Measurements from ENCODE around the gene DLEC1.
"Not testable (repeated sequence)": the region's sequence is repeated elsewhere in the genome, so short reads cannot be mapped to it uniquely, and the experiment has no call there.

DLEC1 gene

DNA sequence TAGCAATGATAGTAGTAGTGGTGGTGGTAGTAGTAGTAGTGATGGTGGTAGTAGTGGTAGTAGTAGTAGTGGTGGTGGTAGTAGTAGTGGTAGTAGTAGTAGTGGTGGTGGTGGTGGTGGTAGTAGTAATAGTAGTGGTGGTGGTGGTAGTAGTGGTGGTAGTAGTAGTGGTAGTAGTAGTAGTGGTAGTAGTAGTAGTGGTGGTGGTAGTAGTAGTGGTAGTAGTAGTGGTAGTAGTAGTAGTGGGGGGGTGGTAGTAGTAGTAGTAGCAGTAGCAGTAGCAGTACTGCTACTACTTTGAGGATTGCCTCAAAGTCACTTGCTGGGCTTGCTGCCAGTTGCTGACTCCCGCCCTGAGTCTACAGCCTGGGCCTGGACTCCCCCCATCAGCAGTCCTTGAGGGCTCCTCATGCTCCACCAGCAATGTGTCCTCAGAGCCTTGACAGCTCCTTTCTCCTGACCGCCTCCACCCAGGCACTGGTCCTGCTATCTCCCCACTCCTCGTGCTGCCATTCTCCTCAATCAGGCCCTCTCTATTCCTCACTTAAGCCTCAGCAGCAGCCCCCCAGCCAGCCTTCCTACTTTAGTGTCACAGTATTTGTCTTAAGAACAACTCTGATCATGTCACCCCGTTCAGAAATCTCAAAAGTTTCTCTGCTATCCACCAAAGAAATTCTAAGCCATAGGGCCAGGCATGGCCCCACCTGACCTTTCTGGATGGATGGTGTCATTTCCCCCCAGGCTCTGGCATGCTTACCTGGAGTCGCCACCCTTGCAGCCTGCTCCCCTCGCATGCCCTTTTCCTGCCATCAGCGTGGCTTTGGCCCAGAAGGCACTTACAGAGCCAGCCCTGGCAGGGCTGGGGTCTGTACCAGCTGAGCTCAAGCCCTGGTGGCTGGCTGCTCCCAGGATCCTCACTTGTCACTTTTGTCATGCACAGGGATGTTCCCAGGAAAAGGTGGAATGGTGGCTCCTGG is 45.6 kb downstream of the DLEC1 start:
- no peak for DNase-seq (ENCODE audit: low read depth)

DNA sequence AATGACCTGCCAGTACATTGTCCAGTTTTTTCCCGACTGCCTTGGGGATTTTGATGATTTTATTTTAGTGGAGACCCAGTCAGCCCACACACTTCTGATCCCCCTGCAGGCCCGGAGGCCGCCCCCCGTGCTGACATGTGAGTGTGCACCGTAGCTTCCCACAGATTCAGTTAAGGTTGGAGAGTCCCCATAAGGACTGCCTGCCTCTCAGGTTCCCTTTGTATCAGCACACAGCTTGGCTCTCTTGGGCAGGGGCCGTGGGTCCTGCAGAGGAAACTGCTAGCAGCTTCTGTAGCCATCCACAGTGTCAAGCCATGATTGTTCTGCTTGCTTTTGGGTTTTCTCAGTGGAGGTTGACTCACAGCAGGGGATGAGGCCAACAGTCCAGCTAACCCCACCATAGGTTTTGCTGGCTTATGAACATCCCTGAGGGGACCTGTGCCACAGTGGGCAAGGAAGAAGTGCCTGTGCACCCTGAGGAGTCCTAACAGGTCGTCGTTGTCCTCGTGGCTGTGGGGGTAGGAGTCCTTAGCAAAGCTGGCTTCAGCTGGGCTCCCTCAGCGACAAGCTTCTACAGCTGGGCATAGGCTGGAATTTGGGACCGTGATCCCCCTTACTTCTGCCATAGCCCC is 46.4 kb downstream of the DLEC1 start:
- DNase-seq (ENCODE audit: low read depth), result no peak

DNA sequence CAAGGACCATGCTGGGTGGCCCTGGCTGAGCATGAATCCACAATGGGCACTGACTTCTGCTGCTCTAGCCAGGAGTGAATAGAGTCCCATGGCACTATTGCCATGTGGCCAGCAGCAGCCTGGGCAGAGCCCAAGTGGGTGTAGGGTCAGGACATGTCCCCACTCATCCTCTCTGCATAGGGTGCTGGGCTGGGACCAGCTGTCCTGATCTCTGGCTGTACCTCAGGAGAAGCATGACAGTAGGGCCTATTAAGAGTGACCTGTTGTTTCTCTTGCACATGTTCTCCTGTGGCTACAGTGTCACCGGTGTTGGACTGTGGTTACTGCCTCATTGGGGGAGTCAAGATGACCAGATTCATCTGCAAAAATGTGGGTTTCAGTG is 46.9 kb downstream of the DLEC1 start:
- no peak for DNase-seq (ENCODE audit: low read depth)

DNA sequence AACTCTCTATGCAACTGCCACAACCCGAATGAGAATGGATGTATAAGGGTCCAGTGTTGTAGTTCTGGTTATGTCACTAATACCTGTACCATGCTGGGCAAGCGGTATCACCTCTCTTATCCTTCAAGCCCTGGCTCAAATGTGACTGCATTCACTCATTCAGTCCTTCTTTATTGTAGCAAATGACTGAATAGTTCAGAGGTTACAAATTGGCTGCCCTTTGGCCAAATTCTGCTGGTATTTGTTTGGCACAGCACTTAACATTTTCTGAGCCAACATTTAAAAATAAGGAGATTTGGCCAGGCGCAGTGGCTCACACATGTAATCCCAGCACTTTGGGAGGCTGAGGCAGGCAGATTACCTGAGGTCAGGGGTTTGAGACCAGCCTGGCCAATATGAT is 47.5 kb downstream of the DLEC1 start:
- DNase-seq (ENCODE audit: low read depth), result no peak

DNA sequence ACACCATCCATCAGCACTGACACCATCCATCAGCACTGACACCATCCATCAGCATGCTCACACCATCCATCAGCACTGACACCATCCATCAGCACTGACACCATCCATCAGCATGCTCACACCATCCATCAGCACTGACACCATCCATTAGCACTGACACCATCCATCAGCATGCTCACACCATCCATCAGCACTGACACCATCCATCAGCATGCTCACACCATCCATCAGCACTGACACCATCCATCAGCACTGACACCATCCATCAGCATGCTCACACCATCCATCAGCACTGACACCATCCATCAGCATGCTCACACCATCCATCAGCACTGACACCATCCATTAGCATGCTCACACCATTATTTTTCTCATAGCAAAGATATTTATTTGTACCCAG is 48.3 kb downstream of the DLEC1 start:
- DNase-seq (ENCODE audit: low read depth), result not testable (repeated sequence)

DNA sequence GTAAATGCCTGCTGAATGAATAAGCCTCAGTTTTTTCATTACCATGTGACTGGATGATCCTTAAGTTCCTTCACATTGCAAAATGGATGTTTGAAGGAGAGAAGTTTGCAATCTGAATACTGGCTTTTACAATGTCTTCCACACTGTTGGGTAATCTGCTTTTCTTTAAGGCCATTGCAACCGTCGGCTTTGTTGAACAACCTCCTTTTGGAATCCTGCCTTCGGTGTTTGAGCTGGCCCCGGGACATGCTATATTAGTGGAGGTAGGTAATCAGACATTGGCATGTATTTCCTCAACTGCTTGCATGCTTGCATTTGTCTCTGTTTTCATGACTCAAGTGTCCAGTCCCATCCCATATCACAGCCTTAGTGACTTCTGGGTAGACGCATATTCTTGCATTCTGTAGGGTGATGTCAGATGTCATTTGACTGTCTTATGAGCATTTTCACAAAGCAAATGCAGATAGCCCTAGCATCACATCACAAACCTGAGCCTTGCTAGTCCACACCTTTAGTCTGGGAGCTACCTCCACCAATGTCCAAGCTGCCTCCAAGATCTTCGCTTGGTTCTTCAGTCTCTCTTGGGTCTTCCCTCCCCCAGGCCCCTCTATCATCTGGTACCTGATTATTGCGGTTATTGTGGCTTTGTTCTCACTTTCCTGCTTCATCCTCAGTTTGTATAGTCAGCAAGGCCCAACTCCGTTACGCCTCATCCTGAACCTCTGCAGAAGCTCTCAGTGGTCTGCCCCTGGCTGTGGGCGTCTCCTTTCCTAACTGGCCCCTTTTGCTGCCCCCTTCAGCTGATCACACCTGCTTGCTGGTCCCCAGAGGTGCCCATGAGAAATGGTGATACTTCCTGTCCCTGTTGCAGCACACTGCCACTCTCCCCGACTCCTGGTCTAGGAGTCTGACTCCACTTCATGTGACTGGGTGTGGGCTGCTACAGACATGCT is 49.4 kb downstream of the DLEC1 start:
- DNase-seq (ENCODE audit: low read depth), result no peak

DNA sequence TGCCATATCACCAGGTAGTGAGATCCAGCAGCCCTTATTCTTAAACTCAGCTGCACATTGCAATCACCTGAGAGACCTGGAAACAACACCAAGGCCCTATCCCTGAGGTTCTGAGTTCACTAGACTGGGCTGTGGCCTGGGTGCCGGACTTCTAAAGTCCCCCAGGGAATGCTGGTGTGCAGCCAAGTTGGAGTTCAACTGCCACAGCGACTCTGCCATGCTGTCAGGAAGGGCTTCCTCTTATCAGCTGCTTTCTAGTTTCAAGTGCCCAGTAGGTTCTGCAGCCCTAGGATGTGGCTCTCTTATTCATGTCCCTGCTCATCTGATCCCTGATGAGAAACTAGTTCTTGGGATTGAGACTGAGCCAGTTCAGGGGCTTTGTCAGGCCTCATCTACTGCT is 50.2 kb downstream of the DLEC1 start:
- no peak for DNase-seq (ENCODE audit: low read depth)

DNA sequence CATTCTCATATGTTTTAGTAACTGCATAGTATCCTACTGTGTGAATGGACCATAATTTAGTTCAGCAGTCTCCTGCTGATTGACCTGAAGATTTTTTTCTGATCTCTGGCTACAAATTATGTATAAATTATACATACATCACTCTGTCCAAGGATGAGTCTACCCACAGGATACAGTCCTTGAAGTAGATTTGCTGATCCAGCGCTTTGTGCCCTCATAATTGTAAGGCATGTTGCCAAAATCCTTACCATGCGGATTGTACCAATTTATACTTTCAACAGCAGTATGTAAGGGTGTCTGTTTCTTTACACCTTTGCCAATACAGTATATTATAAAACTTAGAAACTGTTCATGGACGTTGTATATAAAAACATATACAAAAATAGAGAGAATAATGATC is 51.4 kb downstream of the DLEC1 start:
- no peak for DNase-seq (ENCODE audit: low read depth)

DNA sequence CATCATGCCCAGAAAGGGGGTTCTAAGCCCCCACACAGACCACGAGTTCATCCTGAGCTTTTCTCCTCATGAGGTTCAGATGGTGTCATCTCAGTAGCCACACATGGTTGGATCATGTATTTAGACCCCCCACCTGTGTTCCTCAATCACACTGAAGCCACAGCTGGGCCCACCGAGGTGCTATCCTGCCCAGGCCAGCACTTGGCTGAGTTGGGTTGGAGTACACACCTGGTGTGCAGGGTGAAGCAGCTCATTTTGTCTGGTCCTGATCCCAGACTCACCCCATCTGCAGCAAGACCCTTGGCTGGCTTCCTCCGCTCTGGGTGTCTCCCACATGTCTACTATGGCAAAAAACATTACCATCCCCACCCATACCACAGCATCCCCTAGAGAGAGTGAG is 56.0 kb downstream of the DLEC1 start:
- DNase-seq (ENCODE audit: low read depth), result no peak

DNA sequence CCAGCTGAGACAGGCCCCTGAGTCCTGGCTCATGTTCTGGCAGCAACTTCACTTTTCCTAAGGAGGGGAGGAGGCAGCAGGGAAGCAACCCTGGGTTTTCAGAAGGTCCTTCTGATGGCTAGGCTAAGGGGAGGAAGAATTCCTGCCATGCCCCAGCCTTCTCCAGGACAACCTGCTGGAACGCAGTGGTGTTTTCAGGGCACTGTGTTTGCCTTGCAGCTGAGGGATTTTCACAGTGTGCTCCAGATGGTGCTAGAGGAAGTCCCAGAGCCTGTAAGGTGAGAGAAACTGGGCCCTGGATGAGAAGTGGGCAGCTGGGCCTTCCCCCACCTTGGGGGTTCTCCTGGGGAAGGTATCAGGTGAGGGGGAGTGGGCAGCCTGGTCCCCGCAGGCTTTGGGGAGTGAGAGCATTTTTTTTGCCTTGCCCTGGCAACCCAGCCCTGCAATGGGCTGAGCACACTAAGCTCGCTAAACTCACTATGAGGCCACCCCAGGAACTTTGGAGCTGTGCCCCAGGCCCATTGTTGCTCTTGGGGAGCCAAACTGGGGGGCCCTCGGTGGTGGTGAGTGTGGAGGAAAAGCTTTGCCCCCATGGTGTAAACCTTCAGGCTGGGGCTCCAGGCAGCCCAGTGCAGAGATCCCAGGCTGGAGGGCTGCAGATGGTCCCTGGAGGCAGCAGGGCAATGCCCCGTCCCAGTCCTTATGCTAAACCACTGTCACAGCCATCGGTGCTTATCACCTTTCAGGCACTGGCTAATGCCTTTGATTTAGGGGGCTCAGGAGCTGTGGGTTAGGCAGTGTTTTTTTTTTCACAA is 56.9 kb downstream of the DLEC1 start:
- no peak for DNase-seq (ENCODE audit: low read depth)

DNA sequence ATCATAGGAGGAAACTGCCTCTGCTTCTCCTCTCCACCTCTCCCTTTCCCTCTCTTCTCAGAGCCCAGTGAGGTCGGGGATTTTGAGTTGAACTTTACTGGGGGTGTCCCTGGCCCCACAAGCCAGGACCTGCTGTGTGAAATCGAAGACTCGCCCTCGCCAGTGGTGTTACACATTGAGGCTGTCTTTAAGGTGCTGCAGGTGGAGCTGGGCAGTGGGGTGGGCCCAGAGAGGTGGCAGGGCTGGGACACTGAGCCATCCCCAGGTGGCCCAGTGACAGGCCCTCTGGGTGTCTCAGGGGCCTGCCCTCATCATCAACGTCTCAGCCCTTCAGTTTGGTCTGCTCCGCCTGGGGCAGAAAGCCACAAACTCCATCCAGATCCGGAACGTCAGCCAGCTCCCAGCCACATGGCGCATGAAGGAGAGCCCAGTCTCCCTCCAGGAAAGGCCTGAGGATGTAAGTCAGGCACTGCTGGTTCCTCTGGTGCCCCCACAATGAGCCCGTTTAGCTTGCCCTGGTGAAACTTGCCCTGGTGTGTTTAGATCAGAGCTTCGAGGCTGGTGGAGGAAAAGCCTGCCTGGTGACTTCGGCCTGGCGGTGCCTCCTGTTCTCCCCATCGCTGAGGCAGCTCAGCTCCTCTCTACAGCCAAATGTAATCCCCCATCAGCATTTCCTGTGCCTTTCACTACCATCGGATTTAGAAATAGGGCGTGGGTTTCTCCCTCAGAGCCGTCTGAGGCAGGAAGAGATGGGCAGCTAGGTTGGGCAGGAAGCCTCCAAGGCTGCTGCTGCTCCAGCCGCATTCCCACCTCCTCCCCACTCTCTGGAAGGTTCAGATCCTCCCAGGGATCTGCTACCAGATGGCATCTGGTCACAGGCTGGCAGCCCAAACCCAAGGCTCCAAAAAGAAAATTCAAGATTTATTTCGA is 58.7 kb downstream of the DLEC1 start:
- no peak for DNase-seq (ENCODE audit: low read depth)

DNA sequence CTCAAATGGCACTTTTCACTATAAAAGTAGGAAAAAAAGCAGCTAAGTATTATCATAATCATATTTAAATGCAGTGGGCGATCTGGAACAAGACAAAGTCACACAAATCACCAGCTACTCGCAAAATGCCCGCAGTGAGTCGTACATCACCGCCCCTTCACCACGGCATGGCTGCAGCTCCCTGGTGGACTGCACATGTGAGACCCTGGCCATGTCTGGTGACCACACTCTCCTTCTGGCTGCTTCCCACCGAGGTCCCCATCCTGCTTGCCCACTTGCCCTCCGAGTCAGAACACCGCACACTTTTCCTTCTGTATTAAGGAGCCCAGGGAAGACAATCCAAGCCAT is 59.3 kb downstream of the DLEC1 start:
- no peak for DNase-seq (ENCODE audit: low read depth)

DNA sequence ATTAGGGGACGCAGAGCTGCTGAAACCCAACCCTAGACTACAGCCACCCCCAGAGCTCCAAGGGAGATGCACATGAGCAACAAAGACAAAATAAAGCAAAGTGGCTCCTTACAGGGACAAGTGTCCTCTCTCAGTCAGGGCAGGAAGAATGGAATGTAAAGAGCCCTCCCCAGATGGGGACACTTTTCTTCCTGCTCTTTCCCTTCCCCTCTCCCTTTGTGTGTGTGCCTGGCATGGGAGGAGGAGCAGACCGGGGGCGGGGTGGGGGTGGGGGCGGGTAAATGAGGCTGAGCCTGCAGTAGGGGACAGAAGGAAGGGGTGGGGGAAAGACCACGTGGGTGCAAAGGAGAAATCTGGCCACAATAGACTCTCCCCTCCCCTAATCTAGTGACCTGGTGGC is 60.5 kb downstream of the DLEC1 start:
- DNase-seq (ENCODE audit: low read depth), result no peak

DNA sequence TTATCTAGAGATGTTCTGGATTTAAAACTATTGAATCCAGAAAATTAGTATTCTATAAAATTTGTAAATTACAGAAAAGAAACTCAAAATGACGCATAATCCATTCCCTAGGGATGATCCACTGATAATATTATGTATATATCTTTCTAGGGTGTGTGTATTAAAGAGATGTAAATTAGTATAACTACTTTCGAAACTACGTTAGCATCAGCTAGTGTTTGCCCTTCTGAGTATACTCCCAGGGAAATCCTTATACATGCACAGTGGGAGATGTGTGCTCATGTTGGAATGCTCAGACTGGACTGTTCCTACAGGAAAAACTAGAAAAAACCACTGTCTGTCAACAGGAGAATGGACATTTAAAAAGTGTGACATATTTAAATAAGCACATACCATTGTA is 61.5 kb downstream of the DLEC1 start:
- no peak for DNase-seq (ENCODE audit: low read depth)

DNA sequence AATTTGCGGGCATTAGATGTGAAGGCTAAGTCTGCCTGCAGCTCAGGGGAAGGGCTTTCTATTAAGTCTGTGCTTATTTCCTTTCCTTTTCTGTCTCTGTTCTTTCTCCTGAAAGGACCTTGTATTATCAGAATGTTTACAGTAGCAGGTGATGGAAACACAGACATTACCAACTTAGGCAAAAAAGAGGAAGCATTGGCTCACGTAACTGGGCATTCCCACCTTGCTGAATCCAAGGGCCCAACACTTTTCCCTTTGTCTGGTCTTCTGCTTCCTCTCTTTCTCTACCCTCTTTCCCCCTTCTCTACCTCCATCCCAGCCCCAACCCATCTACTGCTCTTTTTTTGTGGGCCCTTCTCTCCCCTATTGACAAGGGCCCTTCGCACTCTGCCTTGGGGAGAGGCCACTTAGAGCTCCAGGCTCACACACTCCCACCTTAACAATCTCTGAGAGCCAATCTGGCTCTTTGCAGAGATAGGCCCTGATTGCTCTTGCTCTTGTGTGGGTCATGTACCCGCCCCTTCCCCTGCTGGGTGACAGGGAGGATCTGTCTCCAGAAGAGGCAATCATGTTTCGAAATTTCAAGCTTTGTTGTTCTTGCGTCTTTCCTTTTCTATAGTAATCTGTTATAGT is 62.9 kb downstream of the DLEC1 start:
- no peak for DNase-seq (ENCODE audit: low read depth)

DNA sequence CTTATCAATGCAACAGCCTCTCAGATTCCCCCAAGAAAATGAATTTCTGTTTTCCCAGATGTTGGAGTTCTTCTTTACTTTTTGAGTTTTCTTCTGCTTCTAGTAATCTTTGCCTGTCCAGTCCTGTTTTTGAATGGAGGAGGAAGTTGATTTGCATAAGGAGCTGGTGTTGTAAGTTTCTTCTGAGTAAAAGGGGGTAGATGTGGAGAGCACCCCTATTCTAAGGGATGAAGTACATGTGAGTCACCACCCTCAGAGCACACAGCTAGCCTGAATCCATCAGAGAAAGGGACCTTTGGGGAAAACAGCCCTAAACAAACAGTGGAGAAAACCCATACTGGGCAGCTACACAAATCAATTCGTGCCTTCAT is 63.4 kb downstream of the DLEC1 start:
- DNase-seq (ENCODE audit: low read depth), result no peak

DNA sequence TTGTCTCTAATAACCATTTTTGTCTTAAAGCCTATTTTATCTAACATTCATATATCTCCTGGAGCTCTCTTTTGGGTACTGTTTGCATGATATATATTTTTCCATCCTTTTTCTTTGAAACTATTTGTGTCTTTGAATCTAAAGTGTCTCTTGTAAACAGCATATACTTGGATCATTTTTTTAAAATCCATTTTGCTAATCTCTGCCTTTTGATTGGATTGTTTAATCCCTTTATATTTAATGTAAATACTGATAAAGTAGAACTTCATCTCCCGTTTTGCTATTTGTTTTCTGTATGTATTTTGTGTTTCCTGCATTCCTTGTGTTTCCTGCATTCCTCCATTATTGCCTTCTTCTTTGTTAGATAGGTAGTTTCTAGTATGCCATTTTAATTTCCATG is 66.5 kb downstream of the DLEC1 start:
- DNase-seq (ENCODE audit: low read depth), result no peak

DNA sequence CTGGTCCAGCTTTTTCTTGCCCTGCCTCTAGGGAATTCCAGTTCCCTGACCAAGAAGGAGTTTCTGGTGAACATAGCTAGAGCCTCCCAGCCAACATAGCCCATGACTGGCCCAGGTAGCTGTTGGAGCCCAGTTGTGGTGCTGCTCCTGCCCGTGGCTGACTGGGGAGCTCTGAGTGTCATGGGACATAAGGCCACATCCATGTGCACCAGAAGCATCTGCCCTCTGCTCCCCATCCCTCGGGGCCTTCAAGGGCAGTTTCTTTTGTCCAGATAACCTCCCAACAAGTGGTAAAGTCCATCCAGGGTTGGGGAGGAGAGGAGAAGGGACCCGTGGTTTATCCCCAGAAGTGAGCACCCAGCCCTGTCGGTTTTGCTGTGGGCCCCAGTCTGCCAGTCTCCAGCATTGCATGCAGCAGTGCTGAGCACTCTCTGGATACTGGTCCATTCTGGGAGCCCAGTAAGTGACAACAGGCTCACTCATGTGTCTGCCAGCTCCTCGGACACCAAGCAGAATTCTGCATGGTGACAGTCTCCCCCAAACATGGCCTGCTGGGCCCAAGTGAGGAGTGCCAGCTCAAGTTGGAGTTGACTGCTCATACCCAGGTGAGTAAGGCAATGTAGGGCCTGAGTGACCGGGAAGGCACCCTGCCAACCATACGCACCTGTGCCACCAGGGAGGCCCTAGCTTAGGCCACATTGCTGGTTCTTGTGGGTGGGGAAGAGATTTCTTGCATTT is 69.1 kb downstream of the DLEC1 start:
- no peak for DNase-seq (ENCODE audit: low read depth)
